DND-41 (cell line): Measurements from ENCODE around the gene IRF2BP1.

Source experiments
- ATAC-seq: fragments of 200-7000 bp; cut with Tn5 transposase; 3 replicates; pipeline ENCODE4 v1.9.1; 2021; ENCODE audit warnings: low read depth; ENCODE audit not compliant: insufficient read depth
- DNase-seq: peaks from one replicate; pipeline ENCODE4 v3.0.0-alpha.2; 2020
- H2AFZ ChIP-seq: 2 replicates; pipeline ENCODE4 v1.6.0; 2012; ENCODE audit warnings: low read depth, low read length
- H3K27ac ChIP-seq: 2 replicates; pipeline ENCODE4 v1.5.1; 2012; ENCODE audit warnings: low read length, inconsistent platforms
- H3K27me3 ChIP-seq: fragments of 200-600 bp; sonication (generic); 2 replicates; pipeline ENCODE4 v1.6.0; 2012; ENCODE audit warnings: low read length, mild to moderate bottlenecking, inconsistent platforms; ENCODE audit not compliant: insufficient read depth, poor library complexity
- H3K36me3 ChIP-seq: 2 replicates; pipeline ENCODE4 v1.5.1; 2012; ENCODE audit warnings: low read length, inconsistent platforms; ENCODE audit not compliant: insufficient read depth
- H3K4me1 ChIP-seq: 2 replicates; pipeline ENCODE4 v1.5.1; 2012; ENCODE audit warnings: mild to moderate bottlenecking, low read length; ENCODE audit not compliant: insufficient read depth
- H3K4me2 ChIP-seq: 2 replicates; pipeline ENCODE4 v1.6.0; 2012; ENCODE audit warnings: mild to moderate bottlenecking, moderate library complexity, low read length, inconsistent platforms; ENCODE audit not compliant: insufficient read depth
- H3K4me3 ChIP-seq, 2 experiments: fragments of 200-600 bp in 1 of 2; shearing (Covaris generic) in 1 of 2; 2 replicates each; pipeline ENCODE4 v1.5.1; 2012 to 2016; ENCODE audit warnings: inconsistent platforms in 2 of 2, low read length in 2 of 2, mild to moderate bottlenecking in 2 of 2, low read depth in 1 of 2, moderate library complexity in 1 of 2
- H3K79me2 ChIP-seq: 2 replicates; pipeline ENCODE4 v1.6.0; 2012; ENCODE audit warnings: low read length, inconsistent platforms; ENCODE audit not compliant: insufficient read depth
- H3K9ac ChIP-seq: 2 replicates; pipeline ENCODE4 v1.6.0; 2012; ENCODE audit warnings: low read depth, mild to moderate bottlenecking, inconsistent platforms, low read length, moderate library complexity
- H3K9me3 ChIP-seq: 2 replicates; pipeline ENCODE4 v1.5.1; 2012; ENCODE audit warnings: low read length, moderate library complexity, mild to moderate bottlenecking, inconsistent platforms; ENCODE audit not compliant: insufficient read depth, severe bottlenecking
- H4K20me1 ChIP-seq: 2 replicates; pipeline ENCODE4 v1.6.0; 2012; ENCODE audit warnings: low read length; ENCODE audit not compliant: insufficient read depth
- EZH2 ChIP-seq: IDR thresholded peaks from 3 replicates; pipeline ENCODE4 v1.6.1; 2012; ENCODE audit warnings: borderline replicate concordance, low read depth, mild to moderate bottlenecking, moderate library complexity, low read length, inconsistent platforms; ENCODE audit not compliant: severe bottlenecking
- TF ChIP-seq, protein P1 (sequence below): IDR thresholded peaks from 2 replicates; pipeline ENCODE4 v1.5.1; 2012; ENCODE audit warnings: borderline replicate concordance, low read length, moderate library complexity, mild to moderate bottlenecking; ENCODE audit not compliant: poor library complexity, severe bottlenecking; ENCODE audit errors: extremely low read depth

Gene IRF2BP1

DNA sequence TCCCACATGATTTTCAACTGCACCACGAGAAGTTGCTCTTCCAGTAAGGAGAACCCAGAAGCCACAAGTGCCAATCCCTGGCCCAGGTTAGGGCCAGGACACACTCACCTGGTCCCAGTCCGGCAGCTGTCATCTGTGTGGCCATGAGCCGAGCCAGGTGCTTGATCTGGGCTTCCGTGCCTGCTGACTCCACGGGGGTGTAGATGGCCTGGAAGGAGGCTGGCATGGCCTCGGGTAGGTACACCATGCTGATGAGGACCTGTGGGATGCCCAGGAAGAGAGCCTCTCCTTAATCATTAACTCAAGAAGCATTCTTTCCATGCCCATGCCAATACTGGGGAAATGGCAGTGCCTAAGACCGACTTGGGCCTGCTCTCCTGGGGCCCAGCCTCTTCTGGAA is 51.0 kb downstream of the IRF2BP1 start:
- Histone ChIP-seq H4K20me1 (no peaks in the 10 kb centered on the region), H3K79me2 (0 out of 2 replicates have a peak, but pooled peaks cover 2% of the 10 kb centered on the region), H3K4me2 (no peak overlapping the region), H3K9ac (no peak overlapping the region), H3K27me3 (no peaks in the 10 kb centered on the region), H3K9me3 (no peaks in the 10 kb centered on the region), H2AFZ (no peak overlapping the region), H3K4me3 (no peak overlapping the region), H3K36me3 (peaks cover 89% of the 10 kb centered on the region), H3K27ac (no peak overlapping the region), H3K4me1 (no peaks in the 10 kb centered on the region)
- no peak for TF ChIP-seq EZH2
- TF ChIP-seq, protein P1, sequence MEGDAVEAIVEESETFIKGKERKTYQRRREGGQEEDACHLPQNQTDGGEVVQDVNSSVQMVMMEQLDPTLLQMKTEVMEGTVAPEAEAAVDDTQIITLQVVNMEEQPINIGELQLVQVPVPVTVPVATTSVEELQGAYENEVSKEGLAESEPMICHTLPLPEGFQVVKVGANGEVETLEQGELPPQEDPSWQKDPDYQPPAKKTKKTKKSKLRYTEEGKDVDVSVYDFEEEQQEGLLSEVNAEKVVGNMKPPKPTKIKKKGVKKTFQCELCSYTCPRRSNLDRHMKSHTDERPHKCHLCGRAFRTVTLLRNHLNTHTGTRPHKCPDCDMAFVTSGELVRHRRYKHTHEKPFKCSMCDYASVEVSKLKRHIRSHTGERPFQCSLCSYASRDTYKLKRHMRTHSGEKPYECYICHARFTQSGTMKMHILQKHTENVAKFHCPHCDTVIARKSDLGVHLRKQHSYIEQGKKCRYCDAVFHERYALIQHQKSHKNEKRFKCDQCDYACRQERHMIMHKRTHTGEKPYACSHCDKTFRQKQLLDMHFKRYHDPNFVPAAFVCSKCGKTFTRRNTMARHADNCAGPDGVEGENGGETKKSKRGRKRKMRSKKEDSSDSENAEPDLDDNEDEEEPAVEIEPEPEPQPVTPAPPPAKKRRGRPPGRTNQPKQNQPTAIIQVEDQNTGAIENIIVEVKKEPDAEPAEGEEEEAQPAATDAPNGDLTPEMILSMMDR = no peak
- ATAC-seq (no peak), DNase-seq (no peak)
